Measurements from ENCODE around the gene MTMR11. TPM values are rescaled to one million over a fixed set of nuclear protein-coding genes. Genes with fewer than 3 reads are reported as not detected.
A peak's percentile ranks its signal among the peaks of the same experiment; 100 is the strongest.

MTMR11 gene
- total and polyA plus RNA-seq, 9 of the 15 experiments (the other 6 are each of a cell fraction or from before 2014, with no cell fraction given), result 0.09 to 1.6 (median 0.51) TPM

- 0 out of 2 replicates have a peak, but pooled peaks have one; percentile 87 for TF ChIP-seq RERE (CRISPR knock-in tag; IDR thresholded peaks at IDR 0.05; ENCODE audit: borderline replicate concordance)
- TF ChIP-seq TAF1 (IDR thresholded peaks at IDR 0.05; ENCODE audit: control insufficient read depth, extremely low read depth, insufficient read depth, low read length, severe bottlenecking), result peak; percentile 17
- 0 out of 2 replicates have a peak, but pooled peaks have one; percentile 30 for TF ChIP-seq SMARCA4 (IDR thresholded peaks at IDR 0.05)
- TF ChIP-seq DPF2 (IDR thresholded peaks at IDR 0.05), result 0 out of 2 replicates have a peak, but pooled peaks have one; percentile 10
- TF ChIP-seq POLR2AphosphoS2 (IDR thresholded peaks at IDR 0.05; ENCODE audit: low read length), result 0 out of 2 replicates have a peak, but pooled peaks have one; percentile 7
- TF ChIP-seq ZNF695 (CRISPR knock-in tag; IDR thresholded peaks at IDR 0.05), result peak; percentile 24; the same call in 1 of the 2 replicates
- peak in 1 of 2 experiments; percentile 36; a peak in 1 of 4 replicates for TF ChIP-seq SIN3A (IDR thresholded peaks at IDR 0.05; ENCODE audit: borderline replicate concordance in 2 of 2, control insufficient read depth in 1 of 2, low read depth in 2 of 2, low read length in 2 of 2)
- TF ChIP-seq BRD4 (IDR thresholded peaks at IDR 0.05), result peak; percentile 84; the same call in 1 of the 2 replicates
- TF ChIP-seq RBFOX2 (IDR thresholded peaks at IDR 0.05; ENCODE audit: low read depth, low read length), result peak; percentile 87
- TF ChIP-seq THRAP3 (IDR thresholded peaks at IDR 0.05; ENCODE audit: borderline replicate concordance), result peak; percentile 98
- TF ChIP-seq NR2F6 (CRISPR knock-in tag; IDR thresholded peaks at IDR 0.05), result 0 out of 2 replicates have a peak, but pooled peaks have one; percentile 9
- peak; percentile 99 for TF ChIP-seq AFF4 (CRISPR knock-in tag; IDR thresholded peaks at IDR 0.05)
- peak; percentile 44; the same call in 1 of the 2 replicates for TF ChIP-seq DMBX1 (CRISPR knock-in tag; IDR thresholded peaks at IDR 0.05; ENCODE audit: borderline replicate concordance)
- 0 out of 2 replicates have a peak, but pooled peaks have one; percentile 43 for TF ChIP-seq SMAD4 (CRISPR knock-in tag; conservative IDR thresholded peaks at IDR 0.05)
- 0 out of 2 replicates have a peak, but pooled peaks have one; percentile 20 for TF ChIP-seq ZSCAN32 (CRISPR knock-in tag; IDR thresholded peaks at IDR 0.05)
- TF ChIP-seq ZSCAN29 (IDR thresholded peaks at IDR 0.05), result 0 out of 2 replicates have a peak, but pooled peaks have one; percentile 30
- peak; percentile 3; the same call in 1 of the 2 replicates for TF ChIP-seq E2F3 (CRISPR knock-in tag; IDR thresholded peaks at IDR 0.05)
- 0 out of 2 replicates have a peak, but pooled peaks have one; percentile 7 for TF ChIP-seq ZBTB26 (CRISPR knock-in tag; IDR thresholded peaks at IDR 0.05)
- peak; percentile 98 for TF ChIP-seq CHD1 (IDR thresholded peaks at IDR 0.05; ENCODE audit: low read length)
These were observed 49.6 kb downstream of the MTMR11 start (continued) for GRCh38 chr1:149887196-149887455.

Data from K562 (cell line).